ENCODE results near the gene LMTK3.

- TF ChIP-seq CTCF (IDR thresholded peaks at IDR 0.05; ENCODE audit: poor library complexity, severe bottlenecking) (no peak), SMC3 (conservative IDR thresholded peaks at IDR 0.05; ENCODE audit: poor library complexity) (peak; percentile 60)
Observed at GRCh38 chr19:48469289-48469881, 42.2 kb downstream of the LMTK3 start, which contains the start of gene CYTH2.
